Measurements from ENCODE around the gene ZNF565.

DNA sequence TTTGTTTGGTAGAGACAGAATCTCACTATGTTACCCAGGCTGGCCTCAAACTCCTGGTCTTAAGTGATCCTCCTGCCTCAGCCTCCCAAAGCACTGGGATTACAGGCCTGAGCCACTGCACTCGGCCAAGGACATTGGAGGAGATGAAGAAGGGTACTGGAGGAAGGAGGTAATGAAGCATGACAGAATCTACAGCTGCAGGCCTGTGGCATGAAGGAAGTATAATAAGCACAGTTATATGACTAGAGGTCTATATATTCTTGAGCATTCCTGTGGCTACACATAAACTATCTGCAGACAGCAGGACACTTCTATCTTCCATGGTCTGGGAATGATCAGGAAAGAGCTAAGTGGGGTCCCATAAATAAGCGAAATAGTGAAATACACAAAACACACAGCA lies 18.2 kb downstream of the ZNF565 start:
- TF ChIP-seq, protein P1, sequence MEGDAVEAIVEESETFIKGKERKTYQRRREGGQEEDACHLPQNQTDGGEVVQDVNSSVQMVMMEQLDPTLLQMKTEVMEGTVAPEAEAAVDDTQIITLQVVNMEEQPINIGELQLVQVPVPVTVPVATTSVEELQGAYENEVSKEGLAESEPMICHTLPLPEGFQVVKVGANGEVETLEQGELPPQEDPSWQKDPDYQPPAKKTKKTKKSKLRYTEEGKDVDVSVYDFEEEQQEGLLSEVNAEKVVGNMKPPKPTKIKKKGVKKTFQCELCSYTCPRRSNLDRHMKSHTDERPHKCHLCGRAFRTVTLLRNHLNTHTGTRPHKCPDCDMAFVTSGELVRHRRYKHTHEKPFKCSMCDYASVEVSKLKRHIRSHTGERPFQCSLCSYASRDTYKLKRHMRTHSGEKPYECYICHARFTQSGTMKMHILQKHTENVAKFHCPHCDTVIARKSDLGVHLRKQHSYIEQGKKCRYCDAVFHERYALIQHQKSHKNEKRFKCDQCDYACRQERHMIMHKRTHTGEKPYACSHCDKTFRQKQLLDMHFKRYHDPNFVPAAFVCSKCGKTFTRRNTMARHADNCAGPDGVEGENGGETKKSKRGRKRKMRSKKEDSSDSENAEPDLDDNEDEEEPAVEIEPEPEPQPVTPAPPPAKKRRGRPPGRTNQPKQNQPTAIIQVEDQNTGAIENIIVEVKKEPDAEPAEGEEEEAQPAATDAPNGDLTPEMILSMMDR (IDR thresholded peaks at IDR 0.05; ENCODE audit: low read length) = no peak
- TF ChIP-seq EZH2 (IDR thresholded peaks at IDR 0.05; ENCODE audit: borderline replicate concordance, low read length) = no peak

All from OCI-LY1 (cell line).